NCI-H748 treated with DMSO at 0.1 percent for 48 hours (cell line): ENCODE data around the gene SLC13A3.

Experiments
- DNase-seq: peaks from one replicate; lab custom pipeline; 2025; lab: John Stamatoyannopoulos, UW

SLC13A3 gene

DNA sequence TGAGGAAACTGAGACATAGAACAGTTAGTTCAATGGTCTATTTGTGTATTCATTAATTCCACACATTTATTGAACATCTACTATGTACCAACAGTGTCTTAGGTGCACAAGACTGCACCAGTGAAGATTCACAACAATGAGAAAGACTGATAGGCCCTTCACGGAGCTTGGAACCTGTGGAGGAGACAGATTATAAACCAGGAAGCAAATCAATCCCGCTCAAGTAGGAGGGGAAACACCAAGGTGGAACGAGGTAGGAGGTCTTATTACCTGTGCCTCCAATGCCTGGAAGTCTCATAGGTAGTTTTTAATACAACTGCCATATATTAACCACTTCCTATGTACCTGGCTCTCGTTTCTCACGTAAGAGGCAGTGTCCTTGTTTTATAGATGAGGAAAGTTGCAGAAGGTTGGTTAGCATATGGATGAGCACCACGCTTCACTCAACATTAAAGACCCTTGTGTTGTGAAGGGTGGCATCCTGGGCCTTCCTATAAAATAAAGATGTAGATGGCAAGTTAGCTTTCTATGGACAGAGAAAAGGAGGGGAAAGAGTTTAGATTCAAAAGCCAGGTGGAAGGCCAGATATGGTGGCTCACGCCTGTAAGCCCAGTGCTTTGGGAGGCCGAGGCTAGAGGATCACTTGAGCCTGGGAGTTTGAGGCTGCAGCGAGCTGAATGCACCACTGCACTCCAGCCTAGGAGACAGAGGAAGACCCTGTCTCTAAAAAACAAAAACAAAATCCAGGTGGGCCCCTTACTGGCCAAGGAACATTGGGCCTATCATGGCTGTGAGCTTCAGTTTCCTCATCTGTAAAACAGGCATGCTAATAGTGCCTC, 45.1 kb downstream of the SLC13A3 start:
- DNase-seq, result no peak

DNA sequence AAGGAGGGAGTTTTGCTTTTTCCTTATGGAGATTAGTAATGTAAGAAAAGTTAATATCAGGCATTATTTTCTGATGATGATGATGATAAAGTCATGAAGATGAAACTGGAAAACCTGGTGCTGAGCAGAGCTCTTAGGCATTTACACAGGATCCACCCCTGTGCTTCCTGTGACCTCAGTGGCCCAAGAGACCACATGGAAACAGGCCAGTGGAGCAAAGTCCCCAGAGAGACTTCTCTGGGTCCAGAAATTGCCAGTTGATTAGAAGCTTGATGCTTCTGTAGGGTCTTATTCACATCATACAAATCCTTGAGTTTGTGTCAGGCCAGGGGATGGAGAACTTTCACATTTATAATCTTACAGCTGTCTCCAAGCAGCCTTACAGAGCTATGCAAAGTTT, 46.1 kb downstream of the SLC13A3 start:
- DNase-seq, result no peak

DNA sequence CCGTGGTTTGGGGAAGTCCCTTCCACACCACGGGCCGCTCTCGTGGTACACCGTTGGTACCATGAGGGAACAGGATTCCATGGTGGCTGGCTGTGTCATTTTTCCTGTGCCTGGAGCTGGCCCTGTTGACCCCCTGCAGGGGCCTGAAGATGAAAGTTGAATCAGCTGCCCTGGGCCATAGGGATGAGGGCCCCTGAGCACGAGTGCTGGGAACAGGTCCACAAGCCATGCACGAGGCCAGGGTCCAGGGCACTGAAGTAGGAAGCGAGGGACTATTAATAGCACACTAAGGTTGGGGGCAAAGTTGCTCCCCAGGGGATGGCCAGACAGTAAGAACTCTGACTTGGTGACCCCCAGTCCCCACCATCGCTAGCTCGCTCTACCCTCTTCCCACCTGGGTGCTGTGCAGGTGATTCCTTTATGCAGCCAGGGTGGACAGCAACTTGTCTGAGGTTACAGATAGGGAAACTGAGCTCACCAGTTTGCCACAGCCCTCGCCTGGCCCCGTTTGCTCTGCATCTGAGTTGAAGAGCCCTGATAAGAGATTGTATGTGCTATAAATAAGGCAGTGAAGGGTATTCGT, 46.6 kb downstream of the SLC13A3 start:
- DNase-seq, result no peak

DNA sequence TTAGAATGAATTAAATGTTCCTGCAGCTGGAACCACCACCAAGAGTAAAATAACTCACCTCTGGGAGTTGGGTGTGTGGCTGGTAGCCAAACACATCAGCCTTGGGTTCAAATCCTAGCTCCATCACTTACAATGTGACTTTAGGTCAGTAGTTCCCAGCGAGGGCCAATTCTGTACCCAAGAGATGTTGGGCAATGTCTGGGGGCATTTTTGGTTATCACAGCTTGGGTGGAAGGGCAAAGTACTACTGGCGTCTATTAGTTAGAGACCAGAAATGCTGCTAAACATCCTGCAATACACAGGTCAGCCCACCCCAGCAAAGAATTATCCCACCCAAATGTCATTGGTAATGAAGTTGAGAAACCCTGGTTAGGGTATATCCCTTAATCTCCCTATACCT, 48.8 kb downstream of the SLC13A3 start:
- no peak for DNase-seq

DNA sequence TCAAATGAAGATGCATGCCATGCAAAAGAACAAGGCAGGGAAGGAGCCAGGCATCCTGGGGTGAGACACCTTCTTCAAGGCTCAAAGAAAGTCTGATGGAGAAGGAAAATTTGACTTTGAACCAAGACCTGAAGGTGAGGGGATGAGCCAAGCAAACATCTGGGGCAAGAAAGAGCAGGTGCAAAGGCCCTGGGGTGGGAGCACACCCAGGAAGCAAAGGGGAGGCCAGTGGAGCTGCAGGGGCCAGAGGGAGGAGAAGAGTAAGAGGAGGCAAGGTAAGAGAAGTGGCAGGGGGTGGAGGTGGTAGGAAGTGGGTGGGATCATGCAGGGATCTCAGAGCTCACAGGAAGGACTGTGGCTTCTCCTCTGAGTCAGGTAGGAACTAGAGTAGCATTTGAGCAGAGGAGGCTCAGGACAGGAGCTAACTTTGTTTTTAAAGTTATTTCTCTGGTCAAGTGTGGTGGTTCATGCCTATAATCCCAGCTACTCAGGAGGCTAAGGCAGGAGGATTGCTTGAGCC, 49.6 kb downstream of the SLC13A3 start:
- DNase-seq, result no peak

DNA sequence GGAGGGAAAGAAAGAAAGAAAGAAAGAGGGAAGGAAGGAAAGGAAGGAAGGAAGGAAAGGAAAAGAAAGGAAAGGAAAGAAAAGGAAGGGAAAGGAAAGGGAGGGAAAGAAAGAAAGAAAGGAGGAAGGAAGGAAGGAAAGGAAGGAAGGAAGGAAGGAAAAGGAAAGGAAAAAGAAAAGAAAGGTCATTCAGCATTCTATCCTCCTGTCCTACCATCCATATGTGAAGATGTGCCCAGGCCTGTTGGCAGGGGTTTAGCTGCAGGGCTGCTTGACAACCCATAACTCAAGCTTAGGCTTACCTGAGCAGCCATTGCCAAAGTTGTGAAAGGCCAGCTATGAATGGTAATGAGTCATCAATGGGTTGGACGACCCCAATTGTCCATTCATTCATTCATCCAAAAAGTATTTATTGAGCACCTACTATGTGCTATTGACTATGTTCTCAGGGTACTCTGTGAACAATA, 50.9 kb downstream of the SLC13A3 start:
- no peak for DNase-seq

DNA sequence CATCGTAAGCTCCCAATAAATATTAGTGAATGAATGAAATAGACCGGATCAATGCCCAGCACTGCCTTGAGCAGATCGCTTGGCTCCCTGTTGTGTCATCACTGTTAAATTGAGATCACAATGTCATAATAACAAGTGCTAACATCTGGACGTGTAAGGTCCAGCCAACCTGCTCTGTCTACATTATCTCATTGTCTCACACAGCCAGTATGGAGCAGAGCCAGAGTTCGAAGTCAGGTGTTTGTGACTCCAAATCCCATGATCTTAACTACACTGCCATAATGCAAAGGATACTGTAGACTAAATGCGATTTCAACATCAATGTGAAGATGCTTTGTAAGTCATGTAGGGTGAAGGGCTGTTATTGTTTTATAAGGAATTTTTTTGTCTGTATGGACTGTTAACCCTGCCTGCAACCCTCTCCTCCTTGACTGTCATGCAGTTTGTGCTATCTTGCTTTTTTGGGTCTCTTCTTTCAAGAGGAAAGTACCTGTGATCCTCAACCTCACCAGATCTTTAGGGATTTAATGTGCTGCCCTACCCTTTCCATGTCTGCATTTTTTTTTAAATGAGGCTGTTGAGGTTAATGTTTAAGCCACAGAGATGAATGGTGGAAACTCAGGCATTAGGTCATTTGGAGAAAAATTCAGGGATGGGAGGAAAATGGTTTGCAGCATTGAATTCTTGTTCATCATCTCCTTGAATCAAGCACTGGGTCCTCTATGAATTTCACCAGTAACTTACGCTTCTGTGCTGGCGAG, 51.9 kb downstream of the SLC13A3 start:
- DNase-seq, result no peak

DNA sequence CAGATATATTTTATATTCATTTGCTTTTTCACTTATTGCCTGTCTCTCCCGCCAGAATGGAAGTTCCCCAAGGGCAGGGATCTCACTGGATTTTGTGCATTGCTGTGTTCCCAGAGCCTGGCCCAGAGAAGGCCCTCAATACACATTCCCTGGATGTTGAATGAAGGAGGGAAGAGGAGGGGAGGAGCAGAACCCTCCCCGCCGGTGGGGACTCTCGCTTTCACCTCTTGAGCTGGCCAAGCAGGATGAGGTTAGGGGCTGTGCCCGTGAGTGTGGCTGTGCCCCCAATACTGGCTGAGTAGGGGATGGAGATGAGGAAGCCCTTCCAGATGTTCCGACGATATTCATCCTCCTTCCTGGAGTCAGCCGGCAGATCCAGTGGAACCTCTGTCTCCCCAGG, 55.3 kb downstream of the SLC13A3 start:
- no peak for DNase-seq

DNA sequence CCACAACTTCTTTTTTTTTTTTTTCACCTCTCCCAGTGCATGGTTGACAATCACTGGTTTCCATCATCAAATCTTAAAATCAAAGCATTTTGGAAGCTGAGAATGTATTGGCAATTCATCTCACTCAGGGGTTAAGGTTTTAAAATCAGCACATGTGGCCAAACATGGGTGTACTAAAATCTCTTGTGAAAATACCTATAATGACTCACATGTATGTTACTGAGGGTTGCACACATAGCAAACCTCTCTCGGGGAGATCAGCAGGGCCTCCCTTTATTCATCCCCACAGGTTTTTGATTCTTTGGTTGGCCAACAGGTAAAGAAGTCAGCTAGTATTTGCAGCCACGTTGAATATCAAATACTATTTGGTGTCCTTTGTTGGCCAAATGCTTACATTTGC, 56.5 kb downstream of the SLC13A3 start:
- DNase-seq, result no peak

DNA sequence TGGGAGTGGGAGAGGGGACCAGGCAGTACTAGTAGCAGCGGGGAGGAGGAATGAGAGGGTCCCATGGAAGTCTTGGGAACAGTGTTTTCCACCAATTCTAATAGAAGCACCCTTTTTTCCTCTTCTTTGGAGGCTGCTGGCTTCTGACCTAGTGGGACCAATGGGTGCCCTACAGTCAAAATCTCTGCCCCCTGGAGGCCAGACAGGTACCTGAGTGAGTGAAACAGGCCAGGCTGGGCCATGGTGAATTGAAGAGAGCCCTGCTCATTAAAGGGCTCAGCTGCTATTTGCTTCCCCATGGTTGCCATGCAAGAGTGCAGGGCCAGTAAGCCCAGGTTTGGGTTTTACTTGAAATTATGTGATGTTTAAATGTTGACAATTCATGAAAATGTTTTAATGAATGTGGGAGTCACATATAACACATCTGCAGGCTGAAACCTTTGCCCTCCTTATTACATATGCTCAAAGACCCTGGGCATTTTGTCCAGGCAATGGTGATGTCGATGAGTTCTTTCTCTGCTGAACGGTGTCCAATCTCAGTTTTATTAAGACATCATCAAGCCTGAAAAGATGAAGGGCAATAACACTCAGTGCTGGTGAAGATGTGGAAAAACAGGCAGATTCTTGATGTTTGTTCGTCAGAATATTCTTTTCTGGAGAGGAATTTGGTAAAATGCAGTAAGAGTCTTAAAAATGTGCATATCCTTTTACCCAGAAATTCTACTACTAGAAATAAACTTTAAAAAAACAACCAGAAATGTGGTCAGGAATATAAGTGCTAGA, 58.5 kb downstream of the SLC13A3 start:
- DNase-seq, result no peak

DNA sequence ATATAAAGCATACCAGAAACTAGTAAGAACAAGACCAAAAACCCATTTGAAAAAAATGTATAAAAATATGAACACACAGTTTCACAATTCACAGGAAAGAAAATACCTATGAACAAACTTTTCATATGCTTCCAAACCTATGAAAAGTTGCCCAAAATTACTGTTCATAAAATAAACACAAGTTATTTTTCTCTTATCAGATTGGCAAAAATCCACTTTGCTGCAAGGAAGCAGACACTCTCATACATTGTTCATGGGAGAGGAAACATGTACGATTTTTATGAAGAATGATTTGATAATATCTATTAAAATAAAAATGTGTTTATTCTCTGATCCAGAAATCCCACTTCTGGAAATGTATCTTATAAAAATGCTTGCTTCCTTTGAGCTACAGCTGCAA, 60.8 kb downstream of the SLC13A3 start:
- DNase-seq, result no peak

DNA sequence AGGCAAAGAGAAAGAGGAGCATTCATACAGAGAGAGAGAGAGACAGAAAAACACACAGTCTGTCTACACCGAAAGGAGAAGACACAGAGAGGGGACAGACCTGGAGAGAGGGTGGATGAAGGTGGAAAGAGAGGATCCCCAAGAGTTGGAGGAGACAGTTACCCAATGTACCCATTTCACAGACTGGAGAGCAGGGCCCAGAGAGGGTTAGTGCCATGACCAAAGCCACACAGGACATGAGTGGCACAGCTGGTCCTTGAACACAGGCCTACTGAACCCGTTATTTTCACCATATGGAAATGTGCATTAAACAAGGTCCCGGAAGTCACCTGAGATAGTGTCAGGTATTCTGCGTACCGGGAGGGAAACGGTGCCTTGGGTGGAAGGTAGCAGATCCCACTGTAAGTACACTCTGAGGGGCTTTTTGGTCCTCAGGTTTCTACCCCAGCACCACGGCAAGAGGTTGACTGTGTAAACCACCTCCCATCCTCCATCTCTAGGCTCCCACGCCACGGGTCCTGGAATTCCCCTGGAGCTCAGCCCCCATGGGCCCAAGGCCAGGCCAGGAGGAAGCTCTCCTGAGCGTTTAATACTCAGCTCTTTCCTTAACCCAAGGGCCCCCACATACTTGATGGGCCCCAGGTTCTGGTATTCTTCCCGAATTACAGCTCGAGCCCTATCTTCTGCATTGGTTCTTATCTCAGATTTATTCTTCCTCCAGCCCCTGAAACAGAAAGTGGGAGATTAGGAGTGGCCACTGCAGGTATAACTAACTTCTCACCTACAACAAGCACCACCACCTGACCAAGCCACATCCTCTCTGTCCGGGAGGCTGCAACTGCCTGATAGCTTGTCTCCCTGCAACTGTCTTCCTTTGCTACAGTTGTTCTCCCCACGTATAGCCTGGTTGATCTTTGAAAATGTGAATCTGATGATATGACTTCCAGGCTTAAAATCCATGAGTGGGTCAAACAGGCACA, 62.4 kb downstream of the SLC13A3 start:
- DNase-seq, result no peak

DNA sequence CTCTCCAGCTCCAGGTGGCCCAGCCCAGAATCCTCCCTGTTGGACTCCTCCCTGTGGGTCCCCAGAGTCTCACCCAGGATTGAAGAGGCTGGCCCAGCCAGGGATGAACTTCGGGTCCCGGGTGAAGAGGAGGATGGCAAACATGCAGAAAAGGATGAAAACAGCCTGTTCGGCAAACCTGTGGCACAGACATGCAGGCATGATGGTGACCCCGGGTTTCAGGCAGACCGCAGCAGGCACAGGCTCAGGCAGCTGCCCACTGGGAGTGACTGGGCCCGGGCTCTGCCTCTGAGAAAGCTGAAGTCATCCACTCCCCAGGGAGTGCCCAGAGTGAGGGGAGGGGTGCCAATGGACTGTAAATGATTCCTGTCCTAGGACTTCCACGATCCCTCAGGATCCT, 63.3 kb downstream of the SLC13A3 start:
- DNase-seq, result no peak

DNA sequence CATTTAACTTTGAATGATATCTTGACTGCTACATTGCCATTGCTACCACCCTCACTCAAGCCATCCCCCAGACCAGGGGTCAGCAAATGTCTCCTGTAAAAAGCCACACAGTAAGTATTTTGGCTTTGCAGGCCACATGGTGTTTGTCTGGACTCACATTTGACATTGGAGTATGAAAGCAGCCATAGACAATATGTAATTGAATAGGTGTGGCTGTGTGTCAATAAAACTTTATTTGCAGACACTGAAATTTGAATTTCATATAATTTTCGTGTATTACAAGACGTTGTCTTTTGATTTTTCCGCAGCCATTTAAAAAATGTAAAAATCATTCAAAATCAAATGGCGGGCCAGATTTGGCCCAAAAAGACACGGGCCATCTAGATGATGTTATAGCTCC, 64.5 kb downstream of the SLC13A3 start:
- DNase-seq, result no peak

DNA sequence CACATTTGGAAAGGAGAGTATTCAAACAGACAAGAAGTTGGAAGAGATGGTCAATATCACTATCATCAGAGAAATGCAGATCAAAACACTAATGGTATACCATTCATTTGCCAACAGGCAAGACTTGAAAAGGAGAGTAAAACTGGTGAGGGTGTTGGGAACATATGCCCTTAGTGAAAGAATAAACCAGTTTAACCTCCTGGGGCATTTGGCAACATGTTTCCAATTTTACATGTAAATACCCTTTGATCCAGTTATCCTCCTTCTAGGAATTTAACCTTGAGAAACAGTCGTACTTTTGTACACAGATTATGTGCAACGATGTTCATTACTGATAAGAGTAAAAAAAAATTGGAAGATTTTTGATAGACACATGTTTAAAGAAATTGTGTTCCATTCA, 66.8 kb downstream of the SLC13A3 start:
- no peak for DNase-seq

DNA sequence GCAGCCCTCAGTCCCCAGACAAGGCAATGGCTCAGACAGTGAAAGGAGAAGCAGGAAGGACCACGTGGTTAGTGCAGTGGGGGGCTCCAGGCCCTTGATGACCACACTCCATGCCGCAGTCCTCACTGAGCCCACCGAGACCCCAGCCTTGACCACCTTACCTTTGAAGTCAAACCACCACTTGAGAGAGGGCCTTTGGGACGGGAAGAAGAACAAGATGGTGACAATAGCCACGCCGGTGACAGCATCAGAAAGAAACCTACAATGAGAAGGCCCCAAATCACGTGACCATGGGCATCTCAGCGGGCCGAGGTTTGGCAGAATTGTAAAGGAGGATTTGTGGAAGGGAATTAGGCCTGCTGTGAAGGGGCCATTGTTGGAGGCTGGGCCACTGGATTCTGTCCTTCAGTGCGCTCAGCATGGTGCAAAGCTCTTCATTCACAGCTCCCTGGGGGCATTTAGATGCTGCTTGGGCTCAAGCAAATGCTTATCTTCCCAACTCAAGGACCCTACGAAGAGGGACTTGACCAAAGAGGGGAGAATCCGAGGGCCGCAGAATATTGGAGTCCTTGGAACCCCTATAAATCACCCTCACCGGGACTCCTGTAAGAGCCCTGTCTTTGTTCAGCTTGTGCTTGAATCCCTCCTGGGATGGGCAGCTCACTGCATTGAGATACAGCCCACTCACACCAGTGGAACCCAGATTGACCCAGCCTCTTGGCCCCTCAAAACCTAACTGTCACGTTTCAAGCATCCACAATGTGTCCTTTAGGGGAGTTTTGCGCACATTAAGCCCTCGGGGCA, 67.6 kb downstream of the SLC13A3 start:
- DNase-seq, result no peak

DNA sequence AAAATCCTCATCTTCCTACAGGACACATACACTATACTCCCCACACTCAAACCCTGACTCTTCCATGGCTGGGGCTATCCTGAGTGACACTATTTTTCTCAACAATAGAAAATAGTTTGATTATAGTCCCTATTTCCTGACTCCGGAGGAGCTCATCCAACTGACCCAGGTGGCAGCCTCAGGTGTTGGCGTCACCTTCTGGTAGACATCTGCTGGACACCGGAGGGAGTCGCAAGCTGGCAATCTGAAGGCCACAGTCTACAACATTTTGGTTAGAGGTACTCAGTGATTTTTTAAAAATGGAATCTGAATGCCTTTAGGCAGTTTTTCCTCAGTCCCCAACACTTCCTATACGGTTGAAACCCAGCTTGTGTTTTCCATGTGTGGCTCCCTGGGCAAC, 68.6 kb downstream of the SLC13A3 start:
- DNase-seq, result no peak

DNA sequence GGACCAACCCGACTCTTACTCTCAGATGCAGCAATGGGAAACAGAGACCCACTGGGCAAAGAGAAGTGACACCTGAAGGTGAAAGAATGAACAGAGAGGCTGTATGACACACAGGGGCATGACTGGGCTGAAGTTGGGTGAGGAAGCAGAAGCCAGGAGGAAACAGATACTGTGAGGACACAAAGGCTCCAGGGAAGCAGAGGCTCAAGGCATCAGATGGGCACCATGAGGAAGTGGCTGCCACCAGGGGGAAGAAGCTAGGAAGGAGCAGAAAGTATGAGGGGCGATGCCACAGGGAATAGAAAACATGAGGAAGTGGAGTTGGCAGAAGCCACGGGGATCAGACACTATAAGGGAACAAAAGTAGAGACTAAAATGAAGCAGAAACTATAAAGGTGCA, 69.9 kb downstream of the SLC13A3 start:
- no peak for DNase-seq

DNA sequence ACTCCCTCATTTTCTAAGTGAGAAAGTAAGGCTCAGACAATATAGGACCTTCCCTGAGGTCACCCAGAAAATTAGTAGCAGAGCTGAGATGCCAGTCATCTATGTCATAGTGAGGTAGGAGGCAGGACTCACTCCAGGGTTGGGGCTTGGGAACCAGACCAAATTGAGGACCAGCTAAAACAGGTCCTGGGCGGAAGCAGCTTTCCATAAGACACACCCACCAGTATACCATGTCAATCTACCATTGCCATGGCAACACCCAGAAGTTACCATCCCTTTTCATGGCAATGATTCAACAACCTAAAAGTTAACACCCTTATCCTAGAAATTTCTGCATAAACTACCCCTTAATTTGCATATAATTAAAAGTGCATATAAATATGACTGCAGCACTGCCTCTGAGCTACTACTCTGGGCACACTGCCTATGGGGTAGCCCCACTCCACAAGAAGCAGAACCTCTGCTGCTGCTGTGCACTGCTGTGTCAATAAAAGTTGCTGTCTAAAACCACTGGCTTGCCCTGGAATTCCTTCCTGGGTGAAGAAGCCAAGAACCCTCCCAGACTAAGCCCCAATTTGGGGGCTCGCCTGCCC, 70.5 kb downstream of the SLC13A3 start:
- DNase-seq, result no peak

DNA sequence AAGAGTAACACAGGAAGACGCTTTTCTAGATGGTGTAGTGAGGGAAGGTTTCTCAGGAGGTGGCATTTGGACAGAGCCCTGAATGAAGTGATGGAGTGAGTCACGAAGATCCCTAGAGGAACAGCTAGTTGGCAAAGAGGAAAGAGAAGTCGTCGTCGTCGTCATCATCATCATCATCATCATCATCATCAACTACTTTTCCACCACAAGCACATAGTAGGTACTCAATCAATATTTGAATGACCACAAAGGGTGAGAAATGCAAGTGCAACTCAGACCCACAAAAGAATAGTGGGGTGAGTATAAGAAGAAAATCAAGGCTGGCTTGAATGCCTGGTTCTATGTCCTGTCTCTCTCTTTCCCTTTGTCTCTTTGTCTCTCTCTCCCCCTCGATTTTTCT, 72.5 kb downstream of the SLC13A3 start:
- no peak for DNase-seq
